ENCODE measurements around the gene GRIK3. TPM values are rescaled to one million over a fixed set of nuclear protein-coding genes. Genes with fewer than 3 reads are reported as not detected.

The GRIK3 gene
- total and polyA plus RNA-seq, 8 donors = under 0.01 to 4.9 (median 0.46) TPM; not detected in 1

GRCh38 chr1:36913484-36914060 is 120.7 kb downstream of the GRIK3 start:
- intact Hi-C loops (cut with DNase I; ENCODE audit: low total_unique reads) = no loop called here
- Histone ChIP-seq H3K9me3 (peaks cover 0 to 14% (median 4%) of the 10 kb centered on the region in 4 donors), H3K27ac (no peak overlapping the region), H3K4me1 (no peaks in the 10 kb centered on the region), H3K36me3 (no peaks in the 10 kb centered on the region), H3K27me3 (peaks cover 0 to 56% (median 0%) of the 10 kb centered on the region in 3 donors), H3K4me3 (no peak overlapping the region)
- DNase-seq = no peak
- 13 to 25% (median 15%) methylated on average over 4 of the region's 4 CpGs for WGBS, 5 donors
- no peak for TF ChIP-seq EP300 (IDR thresholded peaks at IDR 0.05)
- TF ChIP-seq POLR2AphosphoS5 (IDR thresholded peaks at IDR 0.05) = no peak
- no peak for TF ChIP-seq CTCF (IDR thresholded peaks at IDR 0.05)
- TF ChIP-seq POLR2A (IDR thresholded peaks at IDR 0.05) = no peak

GRCh38 chr1:36913016-36913415 is 121.3 kb downstream of the GRIK3 start:
- intact Hi-C loops (cut with DNase I; ENCODE audit: low total_unique reads) = no loop called here
- WGBS, 5 donors = 64 to 74% (median 68%) methylated on average over 5 of the region's 5 CpGs
- Histone ChIP-seq H3K4me1 (no peaks in the 10 kb centered on the region), H3K4me3 (no peak overlapping the region), H3K27me3 (peaks cover 0 to 58% (median 0%) of the 10 kb centered on the region in 3 donors), H3K27ac (no peak overlapping the region), H3K36me3 (no peaks in the 10 kb centered on the region), H3K9me3 (peaks cover 0 to 14% (median 4%) of the 10 kb centered on the region in 4 donors)
- TF ChIP-seq POLR2A (IDR thresholded peaks at IDR 0.05) = no peak
- no peak for TF ChIP-seq EP300 (IDR thresholded peaks at IDR 0.05)
- TF ChIP-seq CTCF (IDR thresholded peaks at IDR 0.05) = no peak
- no peak for TF ChIP-seq POLR2AphosphoS5 (IDR thresholded peaks at IDR 0.05)
- DNase-seq = peak in 1 of 2 donors; percentile 12

GRCh38 chr1:36912365-36912865 is 121.9 kb downstream of the GRIK3 start:
- intact Hi-C loops (cut with DNase I; ENCODE audit: low total_unique reads) = no loop called here
- no peaks in the 10 kb centered on the region for H3K36me3 ChIP-seq
- peaks cover 0 to 63% (median 0%) of the 10 kb centered on the region in 3 donors for H3K27me3 ChIP-seq
- TF ChIP-seq EP300 (IDR thresholded peaks at IDR 0.05) (no peak), POLR2AphosphoS5 (IDR thresholded peaks at IDR 0.05) (no peak), POLR2A (IDR thresholded peaks at IDR 0.05) (no peak), CTCF (IDR thresholded peaks at IDR 0.05) (no peak)
- DNase-seq = no peak
- no peaks in the 10 kb centered on the region for H3K4me1 ChIP-seq
- H3K27ac ChIP-seq = no peak overlapping the region
- H3K9me3 ChIP-seq = peaks cover 0 to 14% (median 4%) of the 10 kb centered on the region in 4 donors
- H3K4me3 ChIP-seq = no peak overlapping the region
- 39 to 54% (median 45%) methylated on average over 7 of the region's 7 CpGs for WGBS, 5 donors

- Histone ChIP-seq H3K4me1 (no peaks in the 10 kb centered on the region), H3K36me3 (no peaks in the 10 kb centered on the region), H3K27ac (no peak overlapping the region), H3K27me3 (peaks cover 0 to 59% (median 0%) of the 10 kb centered on the region in 3 donors), H3K4me3 (no peak overlapping the region), H3K9me3 (peaks cover 0 to 14% (median 4%) of the 10 kb centered on the region in 4 donors)
- no peak for TF ChIP-seq CTCF (IDR thresholded peaks at IDR 0.05)
- no peak for TF ChIP-seq POLR2AphosphoS5 (IDR thresholded peaks at IDR 0.05)
- no peak for TF ChIP-seq POLR2A (IDR thresholded peaks at IDR 0.05)
- WGBS, 5 donors = 67 to 74% (median 69%) methylated on average over 21 of the region's 21 CpGs
- no peak for DNase-seq
- intact Hi-C loops (cut with DNase I; ENCODE audit: low total_unique reads) = no loop called here
These were observed 122.6 kb downstream of the GRIK3 start for GRCh38 chr1:36911561-36912364.

All from stomach (tissue), 9 donors.